IPS-18c (cell line): Measurements from ENCODE around the gene BDH1.
"Not testable (repeated sequence)": the region's sequence is repeated elsewhere in the genome, so short reads cannot be mapped to it uniquely, and the experiment has no call there.

Source experiments
- H3K4me3 ChIP-seq: 2 replicates; pipeline ENCODE4 v1.7.0; 2013; ENCODE audit warnings: low read depth, mild to moderate bottlenecking, low read length, moderate library complexity; ENCODE audit not compliant: insufficient read depth
- H3K9me3 ChIP-seq: one replicate; pipeline ENCODE4 v1.6.1; 2013; ENCODE audit warnings: mild to moderate bottlenecking, low read length, moderate library complexity; ENCODE audit not compliant: control insufficient read depth, insufficient read depth

The BDH1 gene

GRCh38 chr3:197533396-197533795 is 22.4 kb downstream of the BDH1 start:
- Histone ChIP-seq H3K4me3 (no peak overlapping the region), H3K9me3 (no peaks in the 10 kb centered on the region)

- Histone ChIP-seq H3K4me3 (no peak overlapping the region), H3K9me3 (no peaks in the 10 kb centered on the region)
These were observed 23.4 kb downstream of the BDH1 start for GRCh38 chr3:197532388-197532787.

- Histone ChIP-seq H3K4me3 (no peak overlapping the region), H3K9me3 (no peaks in the 10 kb centered on the region)
These were observed 27.6 kb downstream of the BDH1 start for GRCh38 chr3:197528190-197528589.

- no peaks in the 10 kb centered on the region for H3K9me3 ChIP-seq
- H3K4me3 ChIP-seq: no peak overlapping the region
These were observed 28.2 kb downstream of the BDH1 start for GRCh38 chr3:197527569-197527968.

- no peaks in the 10 kb centered on the region for H3K9me3 ChIP-seq
- H3K4me3 ChIP-seq: no peak overlapping the region
These were observed 30.1 kb downstream of the BDH1 start for GRCh38 chr3:197525706-197526105.

- H3K9me3 ChIP-seq: no peaks in the 10 kb centered on the region
- no peak overlapping the region for H3K4me3 ChIP-seq
These were observed 31.6 kb downstream of the BDH1 start for GRCh38 chr3:197524128-197524527.

- Histone ChIP-seq H3K4me3 (no peak overlapping the region), H3K9me3 (no peaks in the 10 kb centered on the region)
These were observed 32.2 kb downstream of the BDH1 start for GRCh38 chr3:197523526-197523925.

- no peaks in the 10 kb centered on the region for H3K9me3 ChIP-seq
- no peak overlapping the region for H3K4me3 ChIP-seq
These were observed 32.8 kb downstream of the BDH1 start for GRCh38 chr3:197522881-197523441.

- Histone ChIP-seq H3K9me3 (no peaks in the 10 kb centered on the region), H3K4me3 (no peak overlapping the region)
These were observed 33.5 kb downstream of the BDH1 start for GRCh38 chr3:197522183-197522715.

- H3K4me3 ChIP-seq: no peak overlapping the region
- H3K9me3 ChIP-seq: no peaks in the 10 kb centered on the region
These were observed 34.2 kb downstream of the BDH1 start for GRCh38 chr3:197521277-197522182.

GRCh38 chr3:197520311-197521276 is 35.2 kb downstream of the BDH1 start:
- Histone ChIP-seq H3K9me3 (no peaks in the 10 kb centered on the region), H3K4me3 (no peak overlapping the region)

GRCh38 chr3:197519801-197520211 is 36.0 kb downstream of the BDH1 start:
- Histone ChIP-seq H3K4me3 (no peak overlapping the region), H3K9me3 (no peaks in the 10 kb centered on the region)

- Histone ChIP-seq H3K9me3 (no peaks in the 10 kb centered on the region), H3K4me3 (no peak overlapping the region)
These were observed 36.8 kb downstream of the BDH1 start for GRCh38 chr3:197518881-197519421.

- not testable (repeated sequence) for H3K9me3 ChIP-seq, H3K4me3 ChIP-seq
These were observed 37.7 kb downstream of the BDH1 start for GRCh38 chr3:197517922-197518683.

GRCh38 chr3:197516890-197517606 is 38.7 kb downstream of the BDH1 start:
- H3K4me3 ChIP-seq, H3K9me3 ChIP-seq: not testable (repeated sequence)

GRCh38 chr3:197516517-197516889 is 39.3 kb downstream of the BDH1 start:
- no peaks in the 10 kb centered on the region for H3K9me3 ChIP-seq

More at GRCh38 chr3:197516517-197516889, 39.3 kb downstream of the BDH1 start:
- no peak overlapping the region for H3K4me3 ChIP-seq
